Stimulated activated naive B cell treated with anti-CD40 and anti-IgM and Interleukin-4, amounts not matched to agents 10 μg/mL and 1 μg/mL and 100 μg/mL, for 72 hours (primary cell): ENCODE results near the gene PLEKHA8.

Source experiments
- ATAC-seq, 2 donors: fragments of 150-1000 bp; cut with Tn5 transposase; replicated peaks; 2 replicates each; pipeline ENCODE4 v1.10.0; 2021; ENCODE audit warnings: moderate library complexity in 1 of 2
- DNase-seq: peaks from one replicate; pipeline ENCODE4 v3.0.0; 2021
- H3K27ac Mint-ChIP-seq: one replicate; pipeline ENCODE4 v1.8.0; 2022; ENCODE audit warnings: mild to moderate bottlenecking, mixed read lengths
- H3K27me3 Mint-ChIP-seq, 2 donors: one replicate each; pipeline ENCODE4 v1.8.0; 2022; ENCODE audit warnings: mixed read lengths in 2 of 2
- H3K36me3 Mint-ChIP-seq, 2 donors: one replicate each; pipeline ENCODE4 v1.8.0; 2022; ENCODE audit warnings: mixed read lengths in 2 of 2, mild to moderate bottlenecking in 1 of 2
- H3K4me1 Mint-ChIP-seq, 2 donors: one replicate each; pipeline ENCODE4 v1.8.0; 2022; ENCODE audit warnings: mixed read lengths in 2 of 2, mild to moderate bottlenecking in 1 of 2
- H3K4me3 Mint-ChIP-seq, 2 donors: one replicate each; pipeline ENCODE4 v1.8.0; 2022; ENCODE audit warnings: mild to moderate bottlenecking in 2 of 2, mixed read lengths in 2 of 2, moderate library complexity in 1 of 2
- H3K9me3 Mint-ChIP-seq, 2 donors: one replicate each; pipeline ENCODE4 v1.8.0; 2022; ENCODE audit warnings: mixed read lengths in 2 of 2, mild to moderate bottlenecking in 1 of 2

PLEKHA8 gene

GRCh38 chr7:30172451-30172850 lies 144.2 kb downstream of the PLEKHA8 start:
- Mint-ChIP-seq H3K9me3 (no peaks in the 10 kb centered on the region), H3K4me3 (no peak overlapping the region), H3K36me3 (no peaks in the 10 kb centered on the region), H3K27ac (no peak overlapping the region), H3K27me3 (no peaks in the 10 kb centered on the region), H3K4me1 (peaks cover 13 to 20% of the 10 kb centered on the region in 2 donors)
- ATAC-seq (no peak), DNase-seq (no peak)

GRCh38 chr7:30173058-30173897 lies 145.1 kb downstream of the PLEKHA8 start:
- no peak overlapping the region for H3K4me3 Mint-ChIP-seq
- DNase-seq = no peak

GRCh38 chr7:30175180-30175579 lies 147.0 kb downstream of the PLEKHA8 start:
- Mint-ChIP-seq H3K27ac (no peak overlapping the region), H3K4me3 (no peak overlapping the region), H3K4me1 (peaks cover 20 to 30% of the 10 kb centered on the region in 2 donors), H3K36me3 (no peaks in the 10 kb centered on the region), H3K9me3 (no peaks in the 10 kb centered on the region), H3K27me3 (no peaks in the 10 kb centered on the region)
- DNase-seq (no peak), ATAC-seq (no peak)

More at GRCh38 chr7:30173058-30173897, 145.1 kb downstream of the PLEKHA8 start:
- no peaks in the 10 kb centered on the region for H3K27me3 Mint-ChIP-seq
- no peak overlapping the region for H3K27ac Mint-ChIP-seq
- no peak for ATAC-seq
- peaks cover 13 to 20% of the 10 kb centered on the region in 2 donors for H3K4me1 Mint-ChIP-seq
- no peaks in the 10 kb centered on the region for H3K36me3 Mint-ChIP-seq
- H3K9me3 Mint-ChIP-seq = no peaks in the 10 kb centered on the region

GRCh38 chr7:30175636-30176147 lies 147.5 kb downstream of the PLEKHA8 start:
- H3K4me1 Mint-ChIP-seq = peaks cover 20 to 30% of the 10 kb centered on the region in 2 donors
- no peak for DNase-seq
- H3K27me3 Mint-ChIP-seq = no peaks in the 10 kb centered on the region
- no peaks in the 10 kb centered on the region for H3K9me3 Mint-ChIP-seq
- ATAC-seq = no peak
- H3K4me3 Mint-ChIP-seq = no peak overlapping the region
- no peak overlapping the region for H3K27ac Mint-ChIP-seq
- H3K36me3 Mint-ChIP-seq = no peaks in the 10 kb centered on the region

- Mint-ChIP-seq H3K27ac (peak overlapping the region; percentile 44), H3K4me1 (peaks cover 20 to 30% of the 10 kb centered on the region in 2 donors), H3K36me3 (no peaks in the 10 kb centered on the region), H3K4me3 (no peak overlapping the region), H3K9me3 (no peaks in the 10 kb centered on the region), H3K27me3 (no peaks in the 10 kb centered on the region)
- peak; percentile 44 to 46 for ATAC-seq
- no peak for DNase-seq
These were observed 148.4 kb downstream of the PLEKHA8 start for GRCh38 chr7:30176463-30177109.

- no peak overlapping the region for H3K4me3 Mint-ChIP-seq
- no peaks in the 10 kb centered on the region for H3K9me3 Mint-ChIP-seq
- H3K36me3 Mint-ChIP-seq = no peaks in the 10 kb centered on the region
- DNase-seq (no peak), ATAC-seq (no peak)
- no peaks in the 10 kb centered on the region for H3K27me3 Mint-ChIP-seq
- no peak overlapping the region for H3K27ac Mint-ChIP-seq
- peaks cover 20 to 30% of the 10 kb centered on the region in 2 donors for H3K4me1 Mint-ChIP-seq
These were observed 149.0 kb downstream of the PLEKHA8 start for GRCh38 chr7:30177186-30177585.

- Mint-ChIP-seq H3K27me3 (no peaks in the 10 kb centered on the region), H3K4me3 (no peak overlapping the region), H3K27ac (no peak overlapping the region), H3K36me3 (no peaks in the 10 kb centered on the region), H3K4me1 (peaks cover 19 to 30% of the 10 kb centered on the region in 2 donors), H3K9me3 (peaks cover 0 to under 1% of the 10 kb centered on the region in 2 donors)
- ATAC-seq (no peak), DNase-seq (no peak)
These were observed 149.8 kb downstream of the PLEKHA8 start for GRCh38 chr7:30177965-30178364.

GRCh38 chr7:30178748-30179436 lies 150.7 kb downstream of the PLEKHA8 start:
- Mint-ChIP-seq H3K27me3 (no peaks in the 10 kb centered on the region), H3K4me3 (peak overlapping the region; percentile 55 to 65), H3K9me3 (peaks cover 0 to 4% of the 10 kb centered on the region in 2 donors), H3K4me1 (peaks cover 19 to 30% of the 10 kb centered on the region in 2 donors), H3K36me3 (no peaks in the 10 kb centered on the region), H3K27ac (peak overlapping the region; percentile 91)
- DNase-seq = no peak
- peak; percentile 91 to 94 for ATAC-seq
